PC-9 (cell line): ENCODE data around the gene SELENOH.

Source experiments
- EZH2 ChIP-seq: fragments of 200-600 bp; sonication (generic); IDR thresholded peaks from 2 replicates; pipeline ENCODE4 v1.8.0; 2017; ENCODE audit warnings: antibody characterized with exemption, low read depth
- TF ChIP-seq, protein P1 (sequence below): fragments of 200-600 bp; sonication (generic); conservative IDR thresholded peaks from 2 replicates; pipeline ENCODE4 v1.6.1; 2017; ENCODE audit warnings: mixed run types, antibody characterized with exemption, mild to moderate bottlenecking, moderate library complexity

DNA sequence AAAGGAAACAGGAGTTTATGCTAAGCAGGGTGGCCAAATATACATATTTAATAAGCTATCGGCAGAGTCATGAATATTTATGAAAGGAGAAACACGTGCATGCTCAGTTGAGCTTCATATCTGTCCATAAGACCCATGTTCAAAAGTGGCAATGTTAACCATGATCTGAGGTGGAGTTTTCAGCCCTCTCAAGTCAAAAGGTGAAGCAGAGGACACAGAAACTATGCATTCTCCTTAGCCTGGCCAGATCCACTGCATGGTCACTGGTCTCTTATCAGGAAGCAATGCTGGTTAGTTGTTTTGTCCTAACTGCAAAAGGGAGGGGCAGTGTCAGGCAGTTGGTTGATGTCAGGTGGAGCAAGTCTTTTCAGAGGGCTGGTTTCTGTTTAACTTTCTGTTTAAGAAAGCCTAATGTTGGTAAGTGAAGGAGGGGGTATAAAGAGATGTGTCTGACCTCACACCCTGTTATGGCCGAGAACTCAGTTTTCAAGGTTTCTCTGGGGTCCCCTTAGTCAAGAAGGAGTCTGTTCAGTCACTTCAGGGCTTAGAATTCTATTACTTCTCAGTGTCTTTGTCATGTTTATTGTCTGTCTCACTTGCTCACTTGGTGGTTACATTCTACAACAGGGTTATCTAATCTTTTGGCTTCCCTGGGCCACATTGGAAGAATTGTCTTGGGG lies 5.5 kb upstream of the SELENOH start:
- TF ChIP-seq, protein P1, sequence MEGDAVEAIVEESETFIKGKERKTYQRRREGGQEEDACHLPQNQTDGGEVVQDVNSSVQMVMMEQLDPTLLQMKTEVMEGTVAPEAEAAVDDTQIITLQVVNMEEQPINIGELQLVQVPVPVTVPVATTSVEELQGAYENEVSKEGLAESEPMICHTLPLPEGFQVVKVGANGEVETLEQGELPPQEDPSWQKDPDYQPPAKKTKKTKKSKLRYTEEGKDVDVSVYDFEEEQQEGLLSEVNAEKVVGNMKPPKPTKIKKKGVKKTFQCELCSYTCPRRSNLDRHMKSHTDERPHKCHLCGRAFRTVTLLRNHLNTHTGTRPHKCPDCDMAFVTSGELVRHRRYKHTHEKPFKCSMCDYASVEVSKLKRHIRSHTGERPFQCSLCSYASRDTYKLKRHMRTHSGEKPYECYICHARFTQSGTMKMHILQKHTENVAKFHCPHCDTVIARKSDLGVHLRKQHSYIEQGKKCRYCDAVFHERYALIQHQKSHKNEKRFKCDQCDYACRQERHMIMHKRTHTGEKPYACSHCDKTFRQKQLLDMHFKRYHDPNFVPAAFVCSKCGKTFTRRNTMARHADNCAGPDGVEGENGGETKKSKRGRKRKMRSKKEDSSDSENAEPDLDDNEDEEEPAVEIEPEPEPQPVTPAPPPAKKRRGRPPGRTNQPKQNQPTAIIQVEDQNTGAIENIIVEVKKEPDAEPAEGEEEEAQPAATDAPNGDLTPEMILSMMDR, result no peak
- TF ChIP-seq EZH2, result no peak
